Activated CD8-positive, alpha-beta T cell treated with anti-CD3 and anti-CD28 coated beads for 36 hours (primary cell): Measurements from ENCODE around the gene PDCD4. TPM values are rescaled to one million over a fixed set of nuclear protein-coding genes. Genes with fewer than 3 reads are reported as not detected.
A peak's percentile ranks its signal among the peaks of the same experiment; 100 is the strongest.

Experiments
- ATAC-seq: fragments of 200-7000 bp; cut with Tn5 transposase; one replicate; pipeline ENCODE4 v1.10.0; 2021; ENCODE audit warnings: mild to moderate bottlenecking, moderate library complexity
- CTCF ChIA-PET: fragments of 350-600 bp; sonication (Branson Sonifier 250); formaldehyde crosslinking; loops from one replicate; lab custom pipeline; 2021; ENCODE audit warnings: antibody characterized with exemption; lab: Charles Lee
- POLR2A ChIA-PET: fragments of 350-600 bp; sonication (Branson Sonifier 250); formaldehyde crosslinking; loops from one replicate; lab custom pipeline; 2021; ENCODE audit warnings: antibody characterized with exemption; lab: Charles Lee
- DNase-seq: peaks from one replicate; pipeline ENCODE4 v3.0.0-alpha.2; 2020
- H3K27ac Mint-ChIP-seq: one replicate; pipeline ENCODE4 v1.8.0; 2021; ENCODE audit warnings: mild to moderate bottlenecking, mixed read lengths
- H3K27me3 Mint-ChIP-seq: one replicate; pipeline ENCODE4 v1.8.0; 2021; ENCODE audit warnings: mixed read lengths
- H3K36me3 Mint-ChIP-seq: one replicate; pipeline ENCODE4 v1.8.0; 2021; ENCODE audit warnings: low read depth, mixed read lengths
- H3K4me1 Mint-ChIP-seq: one replicate; pipeline ENCODE4 v1.8.0; 2021; ENCODE audit warnings: low read depth, mixed read lengths
- H3K4me3 Mint-ChIP-seq: one replicate; pipeline ENCODE4 v1.8.0; 2021; ENCODE audit warnings: mild to moderate bottlenecking, moderate library complexity, mixed read lengths
- H3K9me3 Mint-ChIP-seq: one replicate; pipeline ENCODE4 v1.8.0; 2021; ENCODE audit warnings: mixed read lengths
- intact Hi-C: fragments of 100-400 bp; cut with micrococcal nuclease; formaldehyde crosslinking; loops from one replicate; pipeline ENCODE4 v1.10.0; 2022
- total RNA-seq, 2 experiments: library from RNA; stranded (reverse); gene quantifications; one replicate each; pipeline ENCODE4 v1.2.3, GENCODE V29; 2021
- TF ChIP-seq, protein P1 (sequence below): fragments of 200-600 bp; IDR thresholded peaks from one replicate; pipeline ENCODE4 v1.8.0; 2022; ENCODE audit warnings: antibody characterized with exemption, mild to moderate bottlenecking

The PDCD4 gene
- total RNA-seq, 2 experiments from 2014 or later: 186 to 190 TPM

DNA sequence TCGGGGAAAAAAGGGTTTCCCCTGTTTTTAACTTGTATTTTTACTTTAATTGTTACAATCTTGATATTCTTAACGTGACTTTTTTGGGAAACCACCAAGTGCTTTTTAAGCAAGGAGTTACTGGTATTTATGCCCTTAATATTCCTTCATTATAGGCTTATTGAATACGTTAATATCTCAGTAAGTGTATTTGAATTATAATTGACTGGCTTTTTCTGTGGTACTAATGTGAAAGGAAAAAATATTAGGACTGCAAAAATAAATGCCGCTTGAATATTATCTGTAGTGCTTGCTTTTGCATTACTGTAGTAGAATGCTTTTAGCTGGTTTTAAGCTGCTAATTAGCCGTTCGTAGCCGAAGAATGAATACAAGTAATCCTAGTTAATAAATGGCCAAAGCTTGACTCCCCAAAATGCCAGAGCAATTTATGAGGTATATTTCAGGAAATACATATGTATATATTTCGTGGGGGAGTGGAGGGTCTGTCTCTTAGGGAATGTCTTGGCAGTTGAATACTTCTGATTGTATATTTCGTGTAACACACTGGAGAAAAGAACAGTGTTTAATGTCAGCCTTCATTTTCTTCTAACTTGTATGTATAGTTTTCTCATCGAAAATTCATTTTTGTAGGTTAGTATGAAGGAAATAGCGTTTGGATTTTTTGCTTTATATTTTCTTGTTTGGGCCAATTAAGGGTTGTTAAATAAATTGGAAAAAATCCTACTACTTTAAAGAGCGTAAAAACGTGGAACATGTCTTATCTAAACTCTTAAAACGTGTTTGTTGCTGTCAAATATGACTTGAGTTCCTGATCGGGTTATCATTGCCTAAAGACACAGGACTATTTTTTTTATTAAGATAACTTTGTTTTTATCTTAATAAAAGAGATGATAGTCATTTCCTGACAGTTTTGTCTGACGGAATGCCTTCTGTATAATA is 1.5 kb downstream of the PDCD4 start:
- intact Hi-C loops: loop anchor here (5.0 to 10.0 kb wide), 2 partner anchors 126 to 258 kb away; no protein-coding TSS in a partner anchor
- CTCF ChIA-PET: interaction anchor here (0.8 to 1.3 kb wide), 4 partner anchors 12 to 127 kb away, joined by 3 read pairs; no protein-coding TSS in a partner anchor
- TF ChIP-seq, protein P1, sequence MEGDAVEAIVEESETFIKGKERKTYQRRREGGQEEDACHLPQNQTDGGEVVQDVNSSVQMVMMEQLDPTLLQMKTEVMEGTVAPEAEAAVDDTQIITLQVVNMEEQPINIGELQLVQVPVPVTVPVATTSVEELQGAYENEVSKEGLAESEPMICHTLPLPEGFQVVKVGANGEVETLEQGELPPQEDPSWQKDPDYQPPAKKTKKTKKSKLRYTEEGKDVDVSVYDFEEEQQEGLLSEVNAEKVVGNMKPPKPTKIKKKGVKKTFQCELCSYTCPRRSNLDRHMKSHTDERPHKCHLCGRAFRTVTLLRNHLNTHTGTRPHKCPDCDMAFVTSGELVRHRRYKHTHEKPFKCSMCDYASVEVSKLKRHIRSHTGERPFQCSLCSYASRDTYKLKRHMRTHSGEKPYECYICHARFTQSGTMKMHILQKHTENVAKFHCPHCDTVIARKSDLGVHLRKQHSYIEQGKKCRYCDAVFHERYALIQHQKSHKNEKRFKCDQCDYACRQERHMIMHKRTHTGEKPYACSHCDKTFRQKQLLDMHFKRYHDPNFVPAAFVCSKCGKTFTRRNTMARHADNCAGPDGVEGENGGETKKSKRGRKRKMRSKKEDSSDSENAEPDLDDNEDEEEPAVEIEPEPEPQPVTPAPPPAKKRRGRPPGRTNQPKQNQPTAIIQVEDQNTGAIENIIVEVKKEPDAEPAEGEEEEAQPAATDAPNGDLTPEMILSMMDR: no peak
- Mint-ChIP-seq H3K27me3 (no peaks in the 10 kb centered on the region), H3K4me3 (peak overlapping the region; percentile 86), H3K36me3 (peaks cover 32% of the 10 kb centered on the region), H3K9me3 (no peaks in the 10 kb centered on the region), H3K27ac (peak overlapping the region; percentile 95), H3K4me1 (peaks cover 56% of the 10 kb centered on the region)
- POLR2A ChIA-PET: interaction anchor here (0.7 to 2.3 kb wide), 11 partner anchors 9 to 127 kb away, joined by 3 to 15 read pairs (median 4); partner anchors contain the start of genes BBIP1 and SHOC2
- DNase-seq (no peak), ATAC-seq (no peak)

DNA sequence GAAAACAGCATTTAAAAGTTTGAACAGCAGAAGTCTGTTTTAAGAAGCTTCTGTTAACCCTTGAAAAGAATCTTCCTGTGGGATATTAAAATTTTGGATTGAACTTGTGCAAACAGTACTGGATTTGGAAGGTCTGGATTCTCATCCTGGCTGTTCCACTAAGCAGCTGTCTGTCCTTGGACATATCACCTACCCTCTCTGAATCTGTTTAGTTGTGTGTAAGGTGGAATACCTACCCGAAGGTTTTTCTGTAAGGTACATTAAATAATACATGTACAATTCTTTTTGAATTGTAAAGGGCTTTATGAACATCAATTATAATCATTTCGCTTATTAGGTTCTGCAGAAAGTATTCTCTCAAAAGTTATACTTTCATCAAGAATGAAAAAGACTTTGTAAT is 2.2 kb downstream of the PDCD4 start:
- peaks cover 38% of the 10 kb centered on the region for H3K36me3 Mint-ChIP-seq
- TF ChIP-seq, protein P1: no peak
- ChIA-PET POLR2A (interaction anchor here (0.7 to 2.3 kb wide), 6 partner anchors 12 to 125 kb away, joined by 3 to 15 read pairs (median 6); no protein-coding TSS in a partner anchor), CTCF (no interaction called here)
- peak overlapping the region; percentile 92 for H3K27ac Mint-ChIP-seq
- no peak for DNase-seq
- intact Hi-C loops: loop anchor here (5.0 to 10.0 kb wide), 2 partner anchors 127 to 259 kb away; no protein-coding TSS in a partner anchor
- peaks cover 56% of the 10 kb centered on the region for H3K4me1 Mint-ChIP-seq
- H3K4me3 Mint-ChIP-seq: peak overlapping the region; percentile 86
- H3K27me3 Mint-ChIP-seq: no peaks in the 10 kb centered on the region
- H3K9me3 Mint-ChIP-seq: no peaks in the 10 kb centered on the region
- no peak for ATAC-seq

DNA sequence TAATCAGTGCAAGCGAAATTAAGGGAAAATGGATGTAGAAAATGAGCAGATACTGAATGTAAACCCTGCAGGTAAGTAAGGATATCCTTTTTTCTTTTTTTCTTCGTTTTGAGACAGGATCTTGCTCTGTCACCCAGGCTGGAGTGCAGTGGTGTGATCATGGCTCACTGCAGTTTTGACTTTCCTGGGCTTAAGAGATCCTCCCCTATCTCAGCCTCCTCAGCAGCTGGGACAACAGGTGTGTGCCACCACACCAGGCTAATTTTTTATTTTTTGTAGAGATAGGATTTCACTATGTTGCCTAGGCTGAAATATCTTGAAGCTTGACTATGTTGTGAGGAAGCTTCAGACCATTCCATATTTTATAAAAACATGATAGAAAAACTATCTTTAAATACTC is 4.3 kb downstream of the PDCD4 start:
- POLR2A ChIA-PET: interaction anchor here (0.7 to 1.8 kb wide), 6 partner anchors 8 to 31 kb away, joined by 3 to 7 read pairs (median 4); no protein-coding TSS in a partner anchor

DNA sequence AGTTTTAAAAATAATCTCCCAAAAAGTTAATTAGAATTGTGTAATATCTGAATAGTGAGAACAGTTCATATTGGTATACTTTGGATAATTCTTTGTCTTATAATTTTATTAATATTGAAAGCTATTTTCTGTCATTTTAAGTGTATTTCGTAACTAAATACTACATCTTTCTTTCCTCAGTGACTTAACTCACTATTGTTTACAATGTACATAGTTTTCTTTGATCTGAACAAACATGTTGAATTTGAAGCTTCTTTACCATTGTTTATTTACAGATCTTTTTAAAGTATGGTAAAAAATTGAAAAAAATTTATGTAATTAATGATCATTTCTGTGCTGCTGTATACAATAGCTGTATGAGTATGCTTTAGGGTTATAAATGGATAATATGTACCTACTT is 5.1 kb downstream of the PDCD4 start:
- CTCF ChIA-PET: interaction anchor here (0.9 to 1.8 kb wide), 6 partner anchors 9 to 129 kb away, joined by 3 to 5 read pairs (median 3); no protein-coding TSS in a partner anchor
- no peaks in the 10 kb centered on the region for H3K27me3 Mint-ChIP-seq
- intact Hi-C loops: loop anchor here (10.0 kb wide), 1 partner anchor 262 kb away; no protein-coding TSS in a partner anchor
- ATAC-seq (no peak), DNase-seq (no peak)
- H3K4me3 Mint-ChIP-seq: no peak overlapping the region
- peak overlapping the region; percentile 53 for H3K27ac Mint-ChIP-seq
- H3K36me3 Mint-ChIP-seq: peaks cover 52% of the 10 kb centered on the region
- POLR2A ChIA-PET: interaction anchor here (1.2 to 1.8 kb wide), 3 partner anchors 10 to 24 kb away, joined by 3 to 7 read pairs (median 5); no protein-coding TSS in a partner anchor
- H3K9me3 Mint-ChIP-seq: no peaks in the 10 kb centered on the region
- TF ChIP-seq, protein P1: no peak
- peaks cover 58% of the 10 kb centered on the region for H3K4me1 Mint-ChIP-seq

More for the DNA sequence above, 4.3 kb downstream of the PDCD4 start:
- Mint-ChIP-seq H3K9me3 (no peaks in the 10 kb centered on the region), H3K4me3 (peak overlapping the region; percentile 42), H3K27ac (peak overlapping the region; percentile 69), H3K36me3 (peaks cover 46% of the 10 kb centered on the region), H3K27me3 (no peaks in the 10 kb centered on the region), H3K4me1 (peaks cover 54% of the 10 kb centered on the region)
- intact Hi-C loops: loop anchor here (10.0 kb wide), 1 partner anchor 261 kb away; no protein-coding TSS in a partner anchor
- TF ChIP-seq, protein P1: no peak
- DNase-seq (no peak), ATAC-seq (no peak)
- CTCF ChIA-PET: interaction anchor here (0.9 to 1.8 kb wide), 6 partner anchors 9 to 72 kb away, joined by 3 to 5 read pairs (median 3); no protein-coding TSS in a partner anchor
